ENCODE results near the gene KREMEN1.

DNA sequence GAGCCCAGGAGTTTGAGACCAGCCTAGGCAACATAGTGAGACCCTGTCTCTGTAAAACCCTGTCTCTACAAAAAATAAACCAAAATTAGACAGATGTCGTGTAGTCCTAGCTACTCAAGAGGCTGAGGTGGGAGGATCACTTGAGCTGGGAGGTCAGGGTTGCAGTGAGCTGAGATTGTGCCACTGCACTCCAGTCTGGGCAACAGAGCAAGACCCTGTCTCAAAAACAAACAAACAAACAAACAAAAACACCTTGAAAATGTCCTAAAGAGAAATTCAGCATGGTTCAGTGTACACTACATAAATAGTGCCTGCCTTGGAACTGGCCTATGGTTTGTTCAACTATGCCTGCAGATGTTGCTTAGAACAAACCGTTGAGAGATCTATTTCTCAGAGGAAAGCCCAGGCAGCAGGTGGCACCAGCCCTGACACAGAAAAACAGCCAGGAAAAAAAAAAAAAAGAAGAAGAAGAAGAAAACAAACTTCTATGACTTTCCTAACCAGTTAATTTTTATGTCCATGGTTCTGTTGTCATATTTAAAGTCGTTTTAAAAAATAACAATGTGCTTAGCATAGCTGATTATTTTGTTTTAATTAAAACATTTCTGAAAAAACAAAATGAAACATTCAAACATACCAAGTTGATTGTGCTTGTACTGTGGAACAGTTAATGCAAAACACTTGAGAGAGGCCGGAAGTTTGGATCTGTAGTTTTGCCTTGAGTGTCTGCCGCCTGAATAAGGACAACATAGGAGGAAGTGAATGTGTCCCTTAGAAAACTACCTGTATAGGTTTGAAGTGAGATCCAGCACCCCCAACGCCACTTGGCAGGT, 5.4 kb downstream of the KREMEN1 start:
- TF ChIP-seq GABPA (IDR thresholded peaks at IDR 0.05; ENCODE audit: low read depth) (no peak), CBX5 (IDR thresholded peaks at IDR 0.05; ENCODE audit: low read depth) (no peak), MAX (IDR thresholded peaks at IDR 0.05; ENCODE audit: low read depth, low read length) (no peak), CBFB (IDR thresholded peaks at IDR 0.05; ENCODE audit: low read depth) (no peak), SIX5 (IDR thresholded peaks at IDR 0.05; ENCODE audit: low read depth, low read length, severe bottlenecking) (no peak), TAF1 (IDR thresholded peaks at IDR 0.05; ENCODE audit: borderline replicate concordance, low read depth, low read length) (no peak)
- TF ChIP-seq, protein P1, sequence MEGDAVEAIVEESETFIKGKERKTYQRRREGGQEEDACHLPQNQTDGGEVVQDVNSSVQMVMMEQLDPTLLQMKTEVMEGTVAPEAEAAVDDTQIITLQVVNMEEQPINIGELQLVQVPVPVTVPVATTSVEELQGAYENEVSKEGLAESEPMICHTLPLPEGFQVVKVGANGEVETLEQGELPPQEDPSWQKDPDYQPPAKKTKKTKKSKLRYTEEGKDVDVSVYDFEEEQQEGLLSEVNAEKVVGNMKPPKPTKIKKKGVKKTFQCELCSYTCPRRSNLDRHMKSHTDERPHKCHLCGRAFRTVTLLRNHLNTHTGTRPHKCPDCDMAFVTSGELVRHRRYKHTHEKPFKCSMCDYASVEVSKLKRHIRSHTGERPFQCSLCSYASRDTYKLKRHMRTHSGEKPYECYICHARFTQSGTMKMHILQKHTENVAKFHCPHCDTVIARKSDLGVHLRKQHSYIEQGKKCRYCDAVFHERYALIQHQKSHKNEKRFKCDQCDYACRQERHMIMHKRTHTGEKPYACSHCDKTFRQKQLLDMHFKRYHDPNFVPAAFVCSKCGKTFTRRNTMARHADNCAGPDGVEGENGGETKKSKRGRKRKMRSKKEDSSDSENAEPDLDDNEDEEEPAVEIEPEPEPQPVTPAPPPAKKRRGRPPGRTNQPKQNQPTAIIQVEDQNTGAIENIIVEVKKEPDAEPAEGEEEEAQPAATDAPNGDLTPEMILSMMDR (IDR thresholded peaks at IDR 0.05 in 2 of 3, conservative IDR thresholded peaks at IDR 0.05 in 1 of 3; ENCODE audit: control insufficient read depth in 2 of 3, extremely low read depth in 1 of 3, insufficient read depth in 1 of 3, low read depth in 3 of 3, low read length in 3 of 3): no peak
